MV-4-11 (cell line): ENCODE data around the gene DBF4B.
A peak's percentile ranks its signal among the peaks of the same experiment; 100 is the strongest.

ENCODE experiments used
- DNase-seq: peaks from one replicate; lab custom pipeline; 2025; lab: John Stamatoyannopoulos, UW

Gene DBF4B

GRCh38 chr17:44760474-44761308 is 52.2 kb downstream of the DBF4B start:
- no peak for DNase-seq

- no peak for DNase-seq
These were observed 53.7 kb downstream of the DBF4B start for GRCh38 chr17:44761932-44762810.

GRCh38 chr17:44763170-44763569 is 54.7 kb downstream of the DBF4B start:
- no peak for DNase-seq

- no peak for DNase-seq
These were observed 57.5 kb downstream of the DBF4B start for GRCh38 chr17:44765965-44766364.

- DNase-seq = no peak
These were observed 58.1 kb downstream of the DBF4B start for GRCh38 chr17:44766409-44767038.

- DNase-seq = peak; percentile 1
These were observed 59.0 kb downstream of the DBF4B start for GRCh38 chr17:44767493-44767892.

- DNase-seq = peak; percentile 2
These were observed 60.2 kb downstream of the DBF4B start for GRCh38 chr17:44768505-44769142.

GRCh38 chr17:44769230-44769629 is 60.8 kb downstream of the DBF4B start:
- DNase-seq = no peak

GRCh38 chr17:44769647-44770084 is 61.2 kb downstream of the DBF4B start:
- DNase-seq = no peak

- DNase-seq = no peak
These were observed 61.9 kb downstream of the DBF4B start for GRCh38 chr17:44770166-44770925.

- no peak for DNase-seq
These were observed 64.0 kb downstream of the DBF4B start for GRCh38 chr17:44772308-44773045.

GRCh38 chr17:44773140-44773539 is 64.7 kb downstream of the DBF4B start:
- no peak for DNase-seq

- peak; percentile 53 for DNase-seq
These were observed 66.0 kb downstream of the DBF4B start for GRCh38 chr17:44774271-44775135.

GRCh38 chr17:44775136-44775837 is 66.8 kb downstream of the DBF4B start:
- peak; percentile 98 for DNase-seq

- DNase-seq = peak; percentile 46
These were observed 67.6 kb downstream of the DBF4B start for GRCh38 chr17:44775838-44776621.

- DNase-seq = no peak
These were observed 68.3 kb downstream of the DBF4B start for GRCh38 chr17:44776628-44777393.
